HL-60 (cell line): ENCODE measurements around the gene RGPD8.

Source experiments
- DNase-seq, 2 experiments: peaks; one replicate each; pipeline ENCODE4 v3.0.0-alpha.2; 2010 to 2020; ENCODE audit warnings: low read depth in 1 of 2, low spot score in 1 of 2
- H3K27ac ChIP-seq: fragments of 250-450 bp; sonication (Bioruptor Pico); replicated peaks from 2 replicates; pipeline ENCODE4 v1.5.1; 2020; ENCODE audit warnings: mild to moderate bottlenecking, moderate library complexity
- H3K27me3 ChIP-seq: fragments of 250-450 bp; sonication (Bioruptor Pico); 2 replicates; pipeline ENCODE4 v1.5.1; 2021; ENCODE audit warnings: mild to moderate bottlenecking, moderate library complexity; ENCODE audit not compliant: insufficient read depth, poor library complexity, severe bottlenecking
- H3K4me3 ChIP-seq: replicated peaks from 2 replicates; pipeline ENCODE4 v1.5.1; 2011; ENCODE audit warnings: mild to moderate bottlenecking, control low read depth, low read length; ENCODE audit not compliant: insufficient read depth
- GABPA ChIP-seq: IDR thresholded peaks from 2 replicates; pipeline ENCODE4 v1.6.1; 2012; ENCODE audit warnings: low read depth
- POLR2AphosphoS5 ChIP-seq: IDR thresholded peaks from 2 replicates; pipeline ENCODE4 v1.6.1; 2012; ENCODE audit warnings: low read depth
- SPI1 ChIP-seq: IDR thresholded peaks from 2 replicates; pipeline ENCODE4 v1.6.1; 2012; ENCODE audit warnings: low read depth, mild to moderate bottlenecking, borderline replicate concordance
- TF ChIP-seq, protein P1 (sequence below): IDR thresholded peaks from 2 replicates; pipeline ENCODE4 v1.6.1; 2012; ENCODE audit warnings: low read depth; ENCODE audit not compliant: insufficient replicate concordance
- TF ChIP-seq, protein P2 (sequence below): IDR thresholded peaks from one replicate; pipeline ENCODE4 v1.5.1; 2011; ENCODE audit warnings: low read length, control low read depth, inconsistent platforms; ENCODE audit not compliant: insufficient read depth

RGPD8 gene

DNA sequence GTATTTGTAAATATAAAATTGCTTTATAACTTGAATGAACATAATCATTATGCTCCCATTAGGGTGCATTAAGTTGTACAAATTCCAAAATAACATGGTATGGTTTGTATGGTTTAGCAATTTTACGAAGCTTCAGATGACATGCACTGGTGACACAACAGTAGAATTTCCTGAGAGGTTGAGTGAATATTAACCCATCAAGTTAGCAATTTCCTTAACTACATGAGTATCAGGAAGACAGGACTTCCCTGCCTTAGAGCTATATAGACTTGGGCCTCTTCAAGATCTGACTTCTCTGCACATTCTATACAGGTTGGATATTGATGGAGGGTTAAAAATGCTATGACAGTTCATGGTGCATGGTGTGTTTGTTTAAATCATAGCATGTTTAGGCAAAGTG, 97.8 kb downstream of the RGPD8 start:
- H3K27ac ChIP-seq: no peak overlapping the region
- H3K4me3 ChIP-seq: no peak overlapping the region
- H3K27me3 ChIP-seq: no peaks in the 10 kb centered on the region
- DNase-seq: no peak
- TF ChIP-seq, protein P1, sequence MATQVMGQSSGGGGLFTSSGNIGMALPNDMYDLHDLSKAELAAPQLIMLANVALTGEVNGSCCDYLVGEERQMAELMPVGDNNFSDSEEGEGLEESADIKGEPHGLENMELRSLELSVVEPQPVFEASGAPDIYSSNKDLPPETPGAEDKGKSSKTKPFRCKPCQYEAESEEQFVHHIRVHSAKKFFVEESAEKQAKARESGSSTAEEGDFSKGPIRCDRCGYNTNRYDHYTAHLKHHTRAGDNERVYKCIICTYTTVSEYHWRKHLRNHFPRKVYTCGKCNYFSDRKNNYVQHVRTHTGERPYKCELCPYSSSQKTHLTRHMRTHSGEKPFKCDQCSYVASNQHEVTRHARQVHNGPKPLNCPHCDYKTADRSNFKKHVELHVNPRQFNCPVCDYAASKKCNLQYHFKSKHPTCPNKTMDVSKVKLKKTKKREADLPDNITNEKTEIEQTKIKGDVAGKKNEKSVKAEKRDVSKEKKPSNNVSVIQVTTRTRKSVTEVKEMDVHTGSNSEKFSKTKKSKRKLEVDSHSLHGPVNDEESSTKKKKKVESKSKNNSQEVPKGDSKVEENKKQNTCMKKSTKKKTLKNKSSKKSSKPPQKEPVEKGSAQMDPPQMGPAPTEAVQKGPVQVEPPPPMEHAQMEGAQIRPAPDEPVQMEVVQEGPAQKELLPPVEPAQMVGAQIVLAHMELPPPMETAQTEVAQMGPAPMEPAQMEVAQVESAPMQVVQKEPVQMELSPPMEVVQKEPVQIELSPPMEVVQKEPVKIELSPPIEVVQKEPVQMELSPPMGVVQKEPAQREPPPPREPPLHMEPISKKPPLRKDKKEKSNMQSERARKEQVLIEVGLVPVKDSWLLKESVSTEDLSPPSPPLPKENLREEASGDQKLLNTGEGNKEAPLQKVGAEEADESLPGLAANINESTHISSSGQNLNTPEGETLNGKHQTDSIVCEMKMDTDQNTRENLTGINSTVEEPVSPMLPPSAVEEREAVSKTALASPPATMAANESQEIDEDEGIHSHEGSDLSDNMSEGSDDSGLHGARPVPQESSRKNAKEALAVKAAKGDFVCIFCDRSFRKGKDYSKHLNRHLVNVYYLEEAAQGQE: no peak
- no peak for TF ChIP-seq POLR2AphosphoS5

DNA sequence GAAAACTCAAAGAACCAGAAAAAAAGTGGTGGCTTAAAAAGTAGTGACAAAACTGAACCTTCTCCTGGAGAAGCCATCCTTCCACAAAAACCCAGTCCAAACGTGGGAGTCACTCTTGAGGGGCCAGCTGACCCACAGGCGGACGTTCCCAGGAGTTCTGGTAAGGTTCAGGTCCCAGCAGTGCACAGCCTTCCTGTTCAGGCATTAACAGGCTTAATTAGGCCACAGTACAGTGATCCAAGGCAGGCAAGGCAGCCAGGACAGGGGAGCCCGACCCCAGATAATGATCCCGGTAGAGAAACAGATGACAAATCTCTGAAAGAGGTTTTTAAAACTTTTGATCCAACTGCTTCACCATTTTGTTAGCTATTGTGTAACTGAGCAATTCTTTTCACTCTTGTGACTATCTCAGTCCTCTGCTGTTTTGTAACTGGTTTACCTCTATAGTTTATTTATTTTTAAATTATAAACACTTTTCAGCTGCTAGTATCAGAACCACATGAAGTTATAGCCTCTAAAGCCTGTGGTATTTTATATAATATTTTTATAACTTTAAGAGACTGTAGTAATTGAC, 101.2 kb downstream of the RGPD8 start:
- Histone ChIP-seq H3K4me3 (no peak overlapping the region), H3K27ac (no peak overlapping the region), H3K27me3 (no peaks in the 10 kb centered on the region)
- DNase-seq: no peak
- TF ChIP-seq, protein P2, sequence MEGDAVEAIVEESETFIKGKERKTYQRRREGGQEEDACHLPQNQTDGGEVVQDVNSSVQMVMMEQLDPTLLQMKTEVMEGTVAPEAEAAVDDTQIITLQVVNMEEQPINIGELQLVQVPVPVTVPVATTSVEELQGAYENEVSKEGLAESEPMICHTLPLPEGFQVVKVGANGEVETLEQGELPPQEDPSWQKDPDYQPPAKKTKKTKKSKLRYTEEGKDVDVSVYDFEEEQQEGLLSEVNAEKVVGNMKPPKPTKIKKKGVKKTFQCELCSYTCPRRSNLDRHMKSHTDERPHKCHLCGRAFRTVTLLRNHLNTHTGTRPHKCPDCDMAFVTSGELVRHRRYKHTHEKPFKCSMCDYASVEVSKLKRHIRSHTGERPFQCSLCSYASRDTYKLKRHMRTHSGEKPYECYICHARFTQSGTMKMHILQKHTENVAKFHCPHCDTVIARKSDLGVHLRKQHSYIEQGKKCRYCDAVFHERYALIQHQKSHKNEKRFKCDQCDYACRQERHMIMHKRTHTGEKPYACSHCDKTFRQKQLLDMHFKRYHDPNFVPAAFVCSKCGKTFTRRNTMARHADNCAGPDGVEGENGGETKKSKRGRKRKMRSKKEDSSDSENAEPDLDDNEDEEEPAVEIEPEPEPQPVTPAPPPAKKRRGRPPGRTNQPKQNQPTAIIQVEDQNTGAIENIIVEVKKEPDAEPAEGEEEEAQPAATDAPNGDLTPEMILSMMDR: no peak
- TF ChIP-seq GABPA (no peak), POLR2AphosphoS5 (no peak), SPI1 (no peak)
- TF ChIP-seq, protein P1: no peak

DNA sequence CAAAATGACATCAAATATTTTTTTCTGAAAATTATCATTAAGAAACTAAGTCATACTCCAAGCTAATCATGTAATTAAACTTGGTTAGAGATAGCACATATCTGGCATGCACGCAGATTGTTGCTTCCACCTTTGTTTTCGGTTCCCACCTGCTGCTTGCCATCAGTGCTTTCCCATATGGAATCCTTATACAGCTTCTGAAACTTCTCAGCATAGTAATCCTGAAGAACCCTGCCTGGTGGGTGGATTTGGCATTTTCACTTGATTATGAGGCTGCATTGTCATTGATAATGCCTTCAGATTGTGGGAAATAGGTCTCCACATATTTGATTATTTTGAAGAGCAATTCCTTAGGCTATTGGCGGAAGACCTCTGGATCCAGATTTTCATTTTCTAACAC, 110.5 kb downstream of the RGPD8 start:
- Histone ChIP-seq H3K27me3 (no peaks in the 10 kb centered on the region), H3K27ac (no peak overlapping the region), H3K4me3 (no peak overlapping the region)
- TF ChIP-seq, protein P1: no peak
- TF ChIP-seq POLR2AphosphoS5 (no peak), GABPA (no peak), SPI1 (no peak)
- TF ChIP-seq, protein P2: no peak
- DNase-seq: no peak
